AG09319 (cell line): ENCODE measurements around the gene ELOVL5.

Experiments used
- DNase-seq: peaks from one replicate; pipeline ENCODE4 v3.0.0-alpha.2; 2010; ENCODE audit warnings: low read depth; ENCODE audit errors: extremely low read depth
- TF ChIP-seq, protein P1 (sequence below): IDR thresholded peaks from 2 replicates; pipeline ENCODE4 v1.5.1; 2011; ENCODE audit warnings: low read depth, mild to moderate bottlenecking, inconsistent platforms, low read length, moderate library complexity

Gene ELOVL5

DNA sequence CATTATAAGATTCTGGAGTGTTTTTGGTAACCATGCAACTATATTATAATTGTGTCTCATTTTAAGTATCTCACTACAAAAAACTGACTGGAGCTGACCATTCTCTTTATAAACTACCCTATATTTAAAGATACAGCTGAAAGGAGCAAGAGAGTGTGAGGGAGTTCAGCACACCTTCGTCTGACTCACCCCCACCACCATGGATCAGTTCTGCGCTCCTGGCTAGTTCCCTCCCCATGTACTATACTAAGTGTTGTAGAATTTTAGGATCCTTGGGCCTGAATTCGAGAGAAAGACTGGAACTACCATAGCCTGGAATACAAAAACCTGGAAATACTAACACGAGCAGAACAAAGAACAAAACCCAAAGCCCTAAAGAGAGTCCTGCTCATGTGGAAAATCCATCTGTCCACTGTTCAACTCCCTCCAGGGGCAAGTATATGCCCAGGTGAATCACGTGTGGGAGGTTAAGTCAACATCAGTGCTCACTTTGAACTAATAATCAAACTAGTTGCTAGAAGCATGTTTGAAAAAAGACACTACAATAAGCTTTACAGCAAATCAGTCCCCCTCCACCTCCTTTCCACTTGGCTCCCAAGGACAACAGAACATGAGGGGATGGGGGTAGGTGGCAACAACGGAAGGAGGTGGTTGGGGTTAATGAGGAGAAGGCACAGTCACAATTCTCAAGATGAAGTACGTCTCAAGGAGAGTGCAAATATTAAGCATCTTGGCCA lies 46.8 kb downstream of the ELOVL5 start:
- no peak for DNase-seq
- TF ChIP-seq, protein P1, sequence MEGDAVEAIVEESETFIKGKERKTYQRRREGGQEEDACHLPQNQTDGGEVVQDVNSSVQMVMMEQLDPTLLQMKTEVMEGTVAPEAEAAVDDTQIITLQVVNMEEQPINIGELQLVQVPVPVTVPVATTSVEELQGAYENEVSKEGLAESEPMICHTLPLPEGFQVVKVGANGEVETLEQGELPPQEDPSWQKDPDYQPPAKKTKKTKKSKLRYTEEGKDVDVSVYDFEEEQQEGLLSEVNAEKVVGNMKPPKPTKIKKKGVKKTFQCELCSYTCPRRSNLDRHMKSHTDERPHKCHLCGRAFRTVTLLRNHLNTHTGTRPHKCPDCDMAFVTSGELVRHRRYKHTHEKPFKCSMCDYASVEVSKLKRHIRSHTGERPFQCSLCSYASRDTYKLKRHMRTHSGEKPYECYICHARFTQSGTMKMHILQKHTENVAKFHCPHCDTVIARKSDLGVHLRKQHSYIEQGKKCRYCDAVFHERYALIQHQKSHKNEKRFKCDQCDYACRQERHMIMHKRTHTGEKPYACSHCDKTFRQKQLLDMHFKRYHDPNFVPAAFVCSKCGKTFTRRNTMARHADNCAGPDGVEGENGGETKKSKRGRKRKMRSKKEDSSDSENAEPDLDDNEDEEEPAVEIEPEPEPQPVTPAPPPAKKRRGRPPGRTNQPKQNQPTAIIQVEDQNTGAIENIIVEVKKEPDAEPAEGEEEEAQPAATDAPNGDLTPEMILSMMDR, result no peak

GRCh38 chr6:53300656-53301551 lies 47.8 kb downstream of the ELOVL5 start:
- TF ChIP-seq, protein P1, result no peak
- DNase-seq, result no peak

- TF ChIP-seq, protein P1, result no peak
- no peak for DNase-seq
These were observed 49.3 kb downstream of the ELOVL5 start for GRCh38 chr6:53299331-53300005.

GRCh38 chr6:53297004-53297403 lies 51.7 kb downstream of the ELOVL5 start:
- TF ChIP-seq, protein P1, result no peak
- DNase-seq, result no peak

- TF ChIP-seq, protein P1, result no peak
These were observed 53.6 kb downstream of the ELOVL5 start for GRCh38 chr6:53295176-53295575.

DNA sequence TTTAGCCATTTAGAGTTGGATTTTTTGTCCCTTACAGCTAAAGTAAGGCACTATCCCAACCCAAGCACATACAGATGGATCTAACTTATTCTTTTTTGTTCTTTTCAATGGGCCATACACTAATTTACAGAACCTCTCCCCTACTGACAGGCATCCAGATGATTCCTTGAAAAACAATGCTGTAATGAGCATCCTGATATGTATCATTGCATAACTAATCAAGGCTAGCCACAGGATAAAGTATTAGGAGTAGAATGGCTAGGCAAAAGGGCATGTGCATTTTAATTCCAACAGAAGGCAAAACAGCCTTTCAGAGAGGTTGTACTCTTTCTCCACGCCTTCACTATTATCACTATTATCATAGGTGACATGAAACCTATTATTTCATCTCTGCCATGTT lies 54.1 kb downstream of the ELOVL5 start:
- TF ChIP-seq, protein P1, result no peak
- DNase-seq, result no peak

More at GRCh38 chr6:53295176-53295575, 53.6 kb downstream of the ELOVL5 start:
- DNase-seq, result no peak
